ENCODE measurements around the gene CT47A7. TPM values are rescaled to one million over a fixed set of nuclear protein-coding genes. Genes with fewer than 3 reads are reported as not detected.
"Not testable (repeated sequence)": the region's sequence is repeated elsewhere in the genome, so short reads cannot be mapped to it uniquely, and the experiment has no call there.

The CT47A7 gene
- not detected for total RNA-seq
- not detected for total RNA-seq (2013)

DNA sequence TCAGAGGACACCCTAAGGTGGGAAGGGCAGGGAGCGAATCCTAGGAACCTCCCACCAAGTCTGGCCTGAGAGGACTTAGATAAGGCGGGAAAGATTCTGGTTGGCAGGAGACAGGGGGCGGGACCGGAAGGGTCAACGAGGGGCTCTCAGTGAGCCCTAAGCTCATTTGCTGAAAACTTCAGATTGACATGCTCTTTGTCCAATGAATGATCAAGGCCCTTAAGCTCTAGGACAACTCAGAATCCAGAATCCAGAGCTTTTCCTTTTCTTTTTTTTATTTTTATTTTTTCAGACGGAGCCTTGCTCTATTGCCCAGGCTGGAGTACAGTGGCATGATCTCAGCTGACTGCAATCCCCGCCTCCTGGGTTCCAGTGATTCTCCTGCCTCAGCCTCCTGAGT is at the start of gene CT47A7:
CT47A7 (minus strand) TSS at position 101 of the 400 bp plus-strand sequence. CDS start 255 bp downstream, outside the sequence.
- H3K27me3 ChIP-seq (ENCODE audit: control insufficient read depth, insufficient read depth, low read length); H3K4me1 Mint-ChIP-seq; ATAC-seq; H3K27ac Mint-ChIP-seq; H3K27me3 Mint-ChIP-seq (ENCODE audit: low read depth in 2 of 2); H3K9me3 Mint-ChIP-seq; H3K9me3 ChIP-seq (ENCODE audit: control insufficient read depth, insufficient read depth, low read length); DNase-seq; H3K36me3 Mint-ChIP-seq; H3K4me3 Mint-ChIP-seq; H3K27ac ChIP-seq (ENCODE audit: low read length); intact Hi-C loops (cut with micrococcal nuclease); H3K4me3 ChIP-seq (ENCODE audit: low read length); H3K4me1 ChIP-seq (ENCODE audit: control insufficient read depth, insufficient read depth, low read length); H3K36me3 ChIP-seq (ENCODE audit: control insufficient read depth, insufficient read depth, low read length): not testable (repeated sequence)
- WGBS (ENCODE audit: insufficient coverage) = no CpG with 5 or more reads among the region's 7 CpGs

DNA sequence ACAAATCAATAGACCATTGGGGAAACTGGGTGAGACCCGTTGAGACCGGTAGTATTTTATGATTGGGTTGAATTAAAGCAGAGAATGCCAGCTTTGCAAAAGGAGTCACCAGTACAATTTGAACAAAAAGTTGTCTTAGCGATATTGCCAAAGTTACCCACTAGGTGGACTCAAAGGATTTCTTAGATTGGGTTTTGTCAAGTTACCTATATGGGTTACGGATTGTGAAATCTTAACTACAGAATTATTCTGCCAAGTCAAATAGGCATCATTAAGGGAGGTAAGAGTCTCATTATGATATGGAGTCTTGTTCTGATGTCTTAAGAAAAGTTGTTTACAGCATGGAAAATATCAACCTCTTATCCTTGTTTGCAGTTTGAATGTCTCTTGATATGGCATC is 44.2 kb upstream of the CT47A7 start:
- no peaks in the 10 kb centered on the region for H3K4me1 ChIP-seq (ENCODE audit: control insufficient read depth, insufficient read depth, low read length)
- TF ChIP-seq, protein P1, sequence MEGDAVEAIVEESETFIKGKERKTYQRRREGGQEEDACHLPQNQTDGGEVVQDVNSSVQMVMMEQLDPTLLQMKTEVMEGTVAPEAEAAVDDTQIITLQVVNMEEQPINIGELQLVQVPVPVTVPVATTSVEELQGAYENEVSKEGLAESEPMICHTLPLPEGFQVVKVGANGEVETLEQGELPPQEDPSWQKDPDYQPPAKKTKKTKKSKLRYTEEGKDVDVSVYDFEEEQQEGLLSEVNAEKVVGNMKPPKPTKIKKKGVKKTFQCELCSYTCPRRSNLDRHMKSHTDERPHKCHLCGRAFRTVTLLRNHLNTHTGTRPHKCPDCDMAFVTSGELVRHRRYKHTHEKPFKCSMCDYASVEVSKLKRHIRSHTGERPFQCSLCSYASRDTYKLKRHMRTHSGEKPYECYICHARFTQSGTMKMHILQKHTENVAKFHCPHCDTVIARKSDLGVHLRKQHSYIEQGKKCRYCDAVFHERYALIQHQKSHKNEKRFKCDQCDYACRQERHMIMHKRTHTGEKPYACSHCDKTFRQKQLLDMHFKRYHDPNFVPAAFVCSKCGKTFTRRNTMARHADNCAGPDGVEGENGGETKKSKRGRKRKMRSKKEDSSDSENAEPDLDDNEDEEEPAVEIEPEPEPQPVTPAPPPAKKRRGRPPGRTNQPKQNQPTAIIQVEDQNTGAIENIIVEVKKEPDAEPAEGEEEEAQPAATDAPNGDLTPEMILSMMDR (IDR thresholded peaks at IDR 0.05) = no peak
- H3K4me3 ChIP-seq (ENCODE audit: low read length) = no peak overlapping the region
- no peak overlapping the region for H3K27ac ChIP-seq (ENCODE audit: low read length)
- H3K9me3 ChIP-seq (ENCODE audit: control insufficient read depth, insufficient read depth, low read length) = no peaks in the 10 kb centered on the region
- no peak overlapping the region for H3K27ac Mint-ChIP-seq
- ATAC-seq (no peak), DNase-seq (no peak)
- intact Hi-C loops (cut with micrococcal nuclease) = no loop called here
- no peaks in the 10 kb centered on the region for H3K9me3 Mint-ChIP-seq
- no peaks in the 10 kb centered on the region for H3K27me3 ChIP-seq (ENCODE audit: control insufficient read depth, insufficient read depth, low read length)
- no peaks in the 10 kb centered on the region for H3K36me3 Mint-ChIP-seq
- H3K36me3 ChIP-seq (ENCODE audit: control insufficient read depth, insufficient read depth, low read length) = no peaks in the 10 kb centered on the region
- peaks cover 0 to 16% of the 10 kb centered on the region in 2 donors for H3K27me3 Mint-ChIP-seq (ENCODE audit: low read depth in 2 of 2)
- H3K4me3 Mint-ChIP-seq = no peak overlapping the region
- 95% methylated on average over 3 of the region's 4 CpGs for WGBS (ENCODE audit: insufficient coverage)
- H3K4me1 Mint-ChIP-seq = no peaks in the 10 kb centered on the region

DNA sequence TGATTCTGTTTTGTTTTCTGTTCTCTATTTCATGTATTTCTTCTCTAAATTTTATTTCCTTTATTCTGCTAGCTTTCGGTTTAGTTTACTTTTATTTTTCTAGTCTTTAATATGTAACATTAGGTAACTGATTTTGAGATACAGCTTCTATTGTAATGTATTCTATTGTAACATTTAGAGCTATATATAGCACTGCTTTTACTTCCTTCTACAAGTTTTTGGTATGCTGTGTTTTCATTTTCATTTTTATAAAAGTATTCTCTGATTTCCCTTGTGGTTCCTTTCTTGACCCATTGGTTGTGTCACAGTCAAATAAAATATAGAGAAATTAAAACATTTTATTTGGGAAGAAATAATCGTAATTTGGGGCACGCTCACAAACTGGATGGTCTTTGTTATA is 43.0 kb upstream of the CT47A7 start:
- no peak for ATAC-seq
- Mint-ChIP-seq H3K4me1 (no peaks in the 10 kb centered on the region), H3K4me3 (no peak overlapping the region), H3K36me3 (no peaks in the 10 kb centered on the region), H3K9me3 (no peaks in the 10 kb centered on the region), H3K27ac (no peak overlapping the region), H3K27me3 (ENCODE audit: low read depth in 2 of 2) (peaks cover 0 to 16% of the 10 kb centered on the region in 2 donors)
- Histone ChIP-seq H3K4me3 (ENCODE audit: low read length) (no peak overlapping the region), H3K27ac (ENCODE audit: low read length) (no peak overlapping the region), H3K9me3 (ENCODE audit: control insufficient read depth, insufficient read depth, low read length) (no peaks in the 10 kb centered on the region), H3K4me1 (ENCODE audit: control insufficient read depth, insufficient read depth, low read length) (no peaks in the 10 kb centered on the region), H3K36me3 (ENCODE audit: control insufficient read depth, insufficient read depth, low read length) (no peaks in the 10 kb centered on the region), H3K27me3 (ENCODE audit: control insufficient read depth, insufficient read depth, low read length) (no peaks in the 10 kb centered on the region)
- intact Hi-C loops (cut with micrococcal nuclease) = no loop called here
- 85% methylated on average over 2 of the region's 3 CpGs for WGBS (ENCODE audit: insufficient coverage)
- TF ChIP-seq, protein P1 (IDR thresholded peaks at IDR 0.05) = no peak
- no peak for DNase-seq

DNA sequence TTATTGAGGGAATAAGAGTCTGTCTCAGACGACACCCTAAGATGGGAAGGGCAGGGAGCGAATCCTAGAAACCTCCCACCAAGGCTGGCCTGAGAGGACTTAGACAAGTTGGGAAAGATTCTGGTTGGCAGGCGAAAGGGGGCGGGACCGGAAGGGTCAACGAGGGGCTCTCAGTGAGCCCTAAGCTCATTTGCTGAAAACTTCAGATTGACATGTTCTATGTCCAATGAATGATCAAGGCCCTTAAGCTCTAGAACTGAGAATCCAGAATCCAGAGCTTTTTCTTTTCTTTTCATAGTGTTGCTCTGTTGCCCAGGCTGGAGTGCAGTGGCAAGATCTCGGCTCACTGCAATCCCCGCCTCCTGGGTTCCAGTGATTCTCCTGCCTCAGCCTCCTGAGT is 29.3 kb upstream of the CT47A7 start, which contains the start of gene CT47A1:
CT47A1 (minus strand) TSS at position 101 of the 400 bp plus-strand sequence. CDS start 231 bp downstream, outside the sequence.
- H3K4me3 ChIP-seq (ENCODE audit: low read length); H3K27me3 Mint-ChIP-seq (ENCODE audit: low read depth in 2 of 2); H3K27ac ChIP-seq (ENCODE audit: low read length); H3K27me3 ChIP-seq (ENCODE audit: control insufficient read depth, insufficient read depth, low read length); H3K4me3 Mint-ChIP-seq; H3K9me3 Mint-ChIP-seq; H3K4me1 ChIP-seq (ENCODE audit: control insufficient read depth, insufficient read depth, low read length); DNase-seq; H3K4me1 Mint-ChIP-seq; intact Hi-C loops (cut with micrococcal nuclease); H3K9me3 ChIP-seq (ENCODE audit: control insufficient read depth, insufficient read depth, low read length); ATAC-seq; H3K27ac Mint-ChIP-seq; H3K36me3 ChIP-seq (ENCODE audit: control insufficient read depth, insufficient read depth, low read length); H3K36me3 Mint-ChIP-seq: not testable (repeated sequence)
- WGBS (ENCODE audit: insufficient coverage) = no CpG with 5 or more reads among the region's 8 CpGs

Other genes starting within 250 kb of the CT47A7 start
- not detected for gene CT47B1, start 80.7 kb downstream of the CT47A7 start, total RNA-seq
- not detected for gene CT47A11, start 19.4 kb downstream of the CT47A7 start, total RNA-seq
- not detected for gene CT47A10, start 14.6 kb downstream of the CT47A7 start, total RNA-seq
- gene CT47A9, start 9.7 kb downstream of the CT47A7 start, total RNA-seq = not detected
- gene CT47A8, start 4.9 kb downstream of the CT47A7 start, total RNA-seq = not detected
- not detected for gene CT47A6, start 4.9 kb upstream of the CT47A7 start, total RNA-seq
- gene CT47A5, start 9.7 kb upstream of the CT47A7 start, total RNA-seq = not detected
- gene CT47A4, start 14.6 kb upstream of the CT47A7 start, total RNA-seq = not detected
- gene CT47A3, start 19.5 kb upstream of the CT47A7 start, total RNA-seq = not detected
- gene CT47A2, start 24.3 kb upstream of the CT47A7 start, total RNA-seq = not detected
- gene CT47A1, start 29.2 kb upstream of the CT47A7 start, total RNA-seq = not detected
- gene GLUD2, start 91.0 kb upstream of the CT47A7 start, total RNA-seq = under 1 TPM in 1 of 3 donors, not detected in 2; 0.16 TPM

Data from natural killer cell (primary cell).